ENCODE data around the gene ALKBH5. TPM values are rescaled to one million over a fixed set of nuclear protein-coding genes. Genes with fewer than 3 reads are reported as not detected.

Gene ALKBH5
- total and polyA plus RNA-seq, 2 of the 8 experiments (the other 6 are each of a cell fraction or from before 2014, with no cell fraction given) = 63.7 to 86.4 TPM

- TF ChIP-seq, protein P1, sequence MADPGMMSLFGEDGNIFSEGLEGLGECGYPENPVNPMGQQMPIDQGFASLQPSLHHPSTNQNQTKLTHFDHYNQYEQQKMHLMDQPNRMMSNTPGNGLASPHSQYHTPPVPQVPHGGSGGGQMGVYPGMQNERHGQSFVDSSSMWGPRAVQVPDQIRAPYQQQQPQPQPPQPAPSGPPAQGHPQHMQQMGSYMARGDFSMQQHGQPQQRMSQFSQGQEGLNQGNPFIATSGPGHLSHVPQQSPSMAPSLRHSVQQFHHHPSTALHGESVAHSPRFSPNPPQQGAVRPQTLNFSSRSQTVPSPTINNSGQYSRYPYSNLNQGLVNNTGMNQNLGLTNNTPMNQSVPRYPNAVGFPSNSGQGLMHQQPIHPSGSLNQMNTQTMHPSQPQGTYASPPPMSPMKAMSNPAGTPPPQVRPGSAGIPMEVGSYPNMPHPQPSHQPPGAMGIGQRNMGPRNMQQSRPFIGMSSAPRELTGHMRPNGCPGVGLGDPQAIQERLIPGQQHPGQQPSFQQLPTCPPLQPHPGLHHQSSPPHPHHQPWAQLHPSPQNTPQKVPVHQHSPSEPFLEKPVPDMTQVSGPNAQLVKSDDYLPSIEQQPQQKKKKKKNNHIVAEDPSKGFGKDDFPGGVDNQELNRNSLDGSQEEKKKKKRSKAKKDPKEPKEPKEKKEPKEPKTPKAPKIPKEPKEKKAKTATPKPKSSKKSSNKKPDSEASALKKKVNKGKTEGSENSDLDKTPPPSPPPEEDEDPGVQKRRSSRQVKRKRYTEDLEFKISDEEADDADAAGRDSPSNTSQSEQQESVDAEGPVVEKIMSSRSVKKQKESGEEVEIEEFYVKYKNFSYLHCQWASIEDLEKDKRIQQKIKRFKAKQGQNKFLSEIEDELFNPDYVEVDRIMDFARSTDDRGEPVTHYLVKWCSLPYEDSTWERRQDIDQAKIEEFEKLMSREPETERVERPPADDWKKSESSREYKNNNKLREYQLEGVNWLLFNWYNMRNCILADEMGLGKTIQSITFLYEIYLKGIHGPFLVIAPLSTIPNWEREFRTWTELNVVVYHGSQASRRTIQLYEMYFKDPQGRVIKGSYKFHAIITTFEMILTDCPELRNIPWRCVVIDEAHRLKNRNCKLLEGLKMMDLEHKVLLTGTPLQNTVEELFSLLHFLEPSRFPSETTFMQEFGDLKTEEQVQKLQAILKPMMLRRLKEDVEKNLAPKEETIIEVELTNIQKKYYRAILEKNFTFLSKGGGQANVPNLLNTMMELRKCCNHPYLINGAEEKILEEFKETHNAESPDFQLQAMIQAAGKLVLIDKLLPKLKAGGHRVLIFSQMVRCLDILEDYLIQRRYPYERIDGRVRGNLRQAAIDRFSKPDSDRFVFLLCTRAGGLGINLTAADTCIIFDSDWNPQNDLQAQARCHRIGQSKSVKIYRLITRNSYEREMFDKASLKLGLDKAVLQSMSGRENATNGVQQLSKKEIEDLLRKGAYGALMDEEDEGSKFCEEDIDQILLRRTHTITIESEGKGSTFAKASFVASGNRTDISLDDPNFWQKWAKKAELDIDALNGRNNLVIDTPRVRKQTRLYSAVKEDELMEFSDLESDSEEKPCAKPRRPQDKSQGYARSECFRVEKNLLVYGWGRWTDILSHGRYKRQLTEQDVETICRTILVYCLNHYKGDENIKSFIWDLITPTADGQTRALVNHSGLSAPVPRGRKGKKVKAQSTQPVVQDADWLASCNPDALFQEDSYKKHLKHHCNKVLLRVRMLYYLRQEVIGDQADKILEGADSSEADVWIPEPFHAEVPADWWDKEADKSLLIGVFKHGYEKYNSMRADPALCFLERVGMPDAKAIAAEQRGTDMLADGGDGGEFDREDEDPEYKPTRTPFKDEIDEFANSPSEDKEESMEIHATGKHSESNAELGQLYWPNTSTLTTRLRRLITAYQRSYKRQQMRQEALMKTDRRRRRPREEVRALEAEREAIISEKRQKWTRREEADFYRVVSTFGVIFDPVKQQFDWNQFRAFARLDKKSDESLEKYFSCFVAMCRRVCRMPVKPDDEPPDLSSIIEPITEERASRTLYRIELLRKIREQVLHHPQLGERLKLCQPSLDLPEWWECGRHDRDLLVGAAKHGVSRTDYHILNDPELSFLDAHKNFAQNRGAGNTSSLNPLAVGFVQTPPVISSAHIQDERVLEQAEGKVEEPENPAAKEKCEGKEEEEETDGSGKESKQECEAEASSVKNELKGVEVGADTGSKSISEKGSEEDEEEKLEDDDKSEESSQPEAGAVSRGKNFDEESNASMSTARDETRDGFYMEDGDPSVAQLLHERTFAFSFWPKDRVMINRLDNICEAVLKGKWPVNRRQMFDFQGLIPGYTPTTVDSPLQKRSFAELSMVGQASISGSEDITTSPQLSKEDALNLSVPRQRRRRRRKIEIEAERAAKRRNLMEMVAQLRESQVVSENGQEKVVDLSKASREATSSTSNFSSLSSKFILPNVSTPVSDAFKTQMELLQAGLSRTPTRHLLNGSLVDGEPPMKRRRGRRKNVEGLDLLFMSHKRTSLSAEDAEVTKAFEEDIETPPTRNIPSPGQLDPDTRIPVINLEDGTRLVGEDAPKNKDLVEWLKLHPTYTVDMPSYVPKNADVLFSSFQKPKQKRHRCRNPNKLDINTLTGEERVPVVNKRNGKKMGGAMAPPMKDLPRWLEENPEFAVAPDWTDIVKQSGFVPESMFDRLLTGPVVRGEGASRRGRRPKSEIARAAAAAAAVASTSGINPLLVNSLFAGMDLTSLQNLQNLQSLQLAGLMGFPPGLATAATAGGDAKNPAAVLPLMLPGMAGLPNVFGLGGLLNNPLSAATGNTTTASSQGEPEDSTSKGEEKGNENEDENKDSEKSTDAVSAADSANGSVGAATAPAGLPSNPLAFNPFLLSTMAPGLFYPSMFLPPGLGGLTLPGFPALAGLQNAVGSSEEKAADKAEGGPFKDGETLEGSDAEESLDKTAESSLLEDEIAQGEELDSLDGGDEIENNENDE (IDR thresholded peaks at IDR 0.05; ENCODE audit: insufficient replicate concordance, low read length) = no peak
- TF ChIP-seq TEAD4 (IDR thresholded peaks at IDR 0.05; ENCODE audit: low read depth, low read length) = no peak
- TF ChIP-seq KDM5A (IDR thresholded peaks at IDR 0.05; ENCODE audit: low read length) = no peak
- TF ChIP-seq KDM1A (IDR thresholded peaks at IDR 0.05; ENCODE audit: borderline replicate concordance, low read length) = no peak
- no peak for TF ChIP-seq HDAC2 (IDR thresholded peaks at IDR 0.05; ENCODE audit: borderline replicate concordance in 1 of 2, low read depth in 2 of 2, low read length in 2 of 2)
- no peak for TF ChIP-seq KDM4A (IDR thresholded peaks at IDR 0.05; ENCODE audit: low read depth, low read length, severe bottlenecking)
- TF ChIP-seq CEBPB (IDR thresholded peaks at IDR 0.05; ENCODE audit: low read depth, low read length) = no peak
- TF ChIP-seq, protein P2, sequence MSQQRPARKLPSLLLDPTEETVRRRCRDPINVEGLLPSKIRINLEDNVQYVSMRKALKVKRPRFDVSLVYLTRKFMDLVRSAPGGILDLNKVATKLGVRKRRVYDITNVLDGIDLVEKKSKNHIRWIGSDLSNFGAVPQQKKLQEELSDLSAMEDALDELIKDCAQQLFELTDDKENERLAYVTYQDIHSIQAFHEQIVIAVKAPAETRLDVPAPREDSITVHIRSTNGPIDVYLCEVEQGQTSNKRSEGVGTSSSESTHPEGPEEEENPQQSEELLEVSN (IDR thresholded peaks at IDR 0.05) = no peak
- TF ChIP-seq NANOG (IDR thresholded peaks at IDR 0.05; ENCODE audit: insufficient read depth, low read depth, low read length, poor library complexity, severe bottlenecking) = no peak
These were observed 11.6 kb downstream of the ALKBH5 start (continued) for GRCh38 chr17:18195246-18195645.
